GM23338 (cell line): ENCODE results near the gene KIF4A.

Experiments
- CREB1 ChIP-seq: fragments of 250-450 bp; sonication (Bioruptor Pico); IDR thresholded peaks from 2 replicates; pipeline ENCODE4 v1.5.0; 2020; ENCODE audit warnings: low read depth, mild to moderate bottlenecking, moderate library complexity
- CTCF ChIP-seq, 2 experiments: fragments of 200-600 bp in 1 of 2; sonication (generic) in 1 of 2; conservative IDR thresholded peaks; 2 replicates each; pipeline versions ENCODE4 v1.5.1 to v1.6.1; 2016 to 2017; ENCODE audit warnings: antibody characterized with exemption in 2 of 2, low read depth in 2 of 2, mild to moderate bottlenecking in 2 of 2, moderate library complexity in 1 of 2
- ETS1 ChIP-seq: IDR thresholded peaks from 2 replicates; pipeline ENCODE4 v1.6.1; 2016; ENCODE audit warnings: antibody characterized with exemption
- EZH2 ChIP-seq: fragments of 200-600 bp; sonication (generic); IDR thresholded peaks from one replicate; pipeline ENCODE4 v1.8.0; 2017; ENCODE audit warnings: antibody characterized with exemption, mild to moderate bottlenecking, low read depth; ENCODE audit not compliant: unreplicated experiment
- EZH2phosphoT487 ChIP-seq: fragments of 200-600 bp; sonication (generic); IDR thresholded peaks from one replicate; pipeline ENCODE4 v1.8.1; 2018; ENCODE audit warnings: antibody characterized with exemption; ENCODE audit not compliant: unreplicated experiment
- JUNB ChIP-seq: IDR thresholded peaks from one replicate; pipeline ENCODE4 v1.6.1; 2016; ENCODE audit warnings: antibody characterized with exemption; ENCODE audit not compliant: unreplicated experiment
- NANOG ChIP-seq: IDR thresholded peaks from 2 replicates; pipeline ENCODE4 v1.6.1; 2016; ENCODE audit warnings: antibody characterized with exemption, borderline replicate concordance
- POLR2AphosphoS5 ChIP-seq: IDR thresholded peaks from 2 replicates; pipeline ENCODE4 v1.6.1; 2016; ENCODE audit warnings: antibody characterized with exemption, low read depth
- REST ChIP-seq: IDR thresholded peaks from one replicate; pipeline ENCODE4 v1.6.1; 2018; ENCODE audit warnings: antibody characterized with exemption; ENCODE audit not compliant: unreplicated experiment
- STAT1 ChIP-seq: IDR thresholded peaks from one replicate; pipeline ENCODE4 v1.6.1; 2016; ENCODE audit warnings: antibody characterized with exemption; ENCODE audit not compliant: unreplicated experiment
- ZNF114 ChIP-seq: fragments of 250-450 bp; sonication (Bioruptor Pico); IDR thresholded peaks from 2 replicates; pipeline ENCODE4 v1.5.0; 2020; ENCODE audit warnings: mild to moderate bottlenecking, moderate library complexity
- ZNF331 ChIP-seq: fragments of 250-450 bp; sonication (Bioruptor Pico); IDR thresholded peaks from 2 replicates; pipeline ENCODE4 v1.5.0; 2020; ENCODE audit warnings: low read depth, mild to moderate bottlenecking, moderate library complexity

- TF ChIP-seq CTCF (conservative IDR thresholded peaks at IDR 0.05; ENCODE audit: low read depth in 2 of 2), result no peak
- no peak for TF ChIP-seq POLR2AphosphoS5
- TF ChIP-seq REST, result no peak
- no peak for TF ChIP-seq EZH2phosphoT487
- TF ChIP-seq ZNF114 (CRISPR knock-in tag), result no peak
- no peak for TF ChIP-seq EZH2
- no peak for TF ChIP-seq CREB1 (CRISPR knock-in tag)
- TF ChIP-seq ZNF331, result no peak
- TF ChIP-seq STAT1, result no peak
- no peak for TF ChIP-seq ETS1
- no peak for TF ChIP-seq NANOG
- TF ChIP-seq JUNB, result no peak
Measured at GRCh38 chrX:70434914-70435586, 145.1 kb downstream of the KIF4A start.
